Measurements from ENCODE around the gene TSEN2. TPM values are rescaled to one million over a fixed set of nuclear protein-coding genes. Genes with fewer than 3 reads are reported as not detected.

Gene TSEN2
- total RNA-seq, 2 donors from 2014 or later = 12.8 to 12.9 TPM

DNA sequence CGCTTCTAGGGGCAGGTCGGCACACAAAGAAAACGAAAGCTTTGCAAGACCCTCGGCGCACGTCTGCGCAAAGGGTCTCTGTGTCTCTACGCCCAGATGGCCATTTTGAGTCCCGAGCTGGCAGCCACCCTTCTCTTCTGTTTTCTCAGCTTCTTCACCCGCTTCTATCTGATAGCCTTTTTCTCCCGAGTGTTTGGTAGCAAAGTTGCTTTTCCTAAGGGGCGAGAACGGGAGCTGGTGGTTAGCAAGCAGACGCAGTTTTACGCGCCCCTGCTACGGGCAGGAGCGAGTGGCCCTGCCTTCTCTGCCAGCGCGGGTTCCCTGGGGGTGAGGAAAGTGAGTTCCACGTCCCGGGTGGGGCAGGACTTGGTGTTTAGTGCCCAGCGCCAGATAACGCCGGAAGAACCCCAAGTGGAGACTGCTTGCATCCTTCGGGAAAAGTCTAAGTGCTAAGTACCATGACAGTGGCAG, 69.7 kb downstream of the TSEN2 start:
- Histone ChIP-seq H3K27me3 (no peaks in the 10 kb centered on the region), H3K36me3 (no peaks in the 10 kb centered on the region), H3K4me1 (peaks cover 0 to 31% of the 10 kb centered on the region in 2 donors), H3K27ac (peak overlapping the region in 1 of 2 donors; percentile 7), H3K4me3 (peak overlapping the region; percentile 28 to 43), H3K9me3 (no peaks in the 10 kb centered on the region)
- TF ChIP-seq CTCF (IDR thresholded peaks at IDR 0.05) = no peak
- DNase-seq (ENCODE audit: low spot score) = no peak

- Histone ChIP-seq H3K4me3 (peak overlapping the region; percentile 77 to 98), H3K4me1 (peaks cover 0 to 55% of the 10 kb centered on the region in 2 donors), H3K36me3 (no peaks in the 10 kb centered on the region), H3K9me3 (no peaks in the 10 kb centered on the region), H3K27ac (peak overlapping the region; percentile 92 to 98), H3K27me3 (no peaks in the 10 kb centered on the region)
- no peak for TF ChIP-seq CTCF (IDR thresholded peaks at IDR 0.05)
- no peak for DNase-seq (ENCODE audit: low spot score)
These were observed 72.0 kb downstream of the TSEN2 start for GRCh38 chr3:12556314-12556689.

- DNase-seq (ENCODE audit: low spot score) = peak; percentile 92
- no peaks in the 10 kb centered on the region for H3K36me3 ChIP-seq
- no peak for TF ChIP-seq CTCF (IDR thresholded peaks at IDR 0.05)
- peak within 1 kb of the TSS; percentile 92 to 98 for H3K27ac ChIP-seq
- no peaks in the 10 kb centered on the region for H3K9me3 ChIP-seq
- H3K4me1 ChIP-seq = peaks cover 0 to 60% of the 10 kb centered on the region in 2 donors
- H3K27me3 ChIP-seq = no peaks in the 10 kb centered on the region
- H3K4me3 ChIP-seq = peak within 1 kb of the TSS; percentile 77 to 98
These were observed 72.6 kb downstream of the TSEN2 start, which contains the start of gene MKRN2 for GRCh38 chr3:12556690-12557472. MKRN2 (plus strand) TSS chr3:12557087; CDS start chr3:12557151, 64 bp downstream.

- H3K4me1 ChIP-seq = peaks cover 0 to 68% of the 10 kb centered on the region in 2 donors
- no peaks in the 10 kb centered on the region for H3K9me3 ChIP-seq
- DNase-seq (ENCODE audit: low spot score) = no peak
- no peaks in the 10 kb centered on the region for H3K36me3 ChIP-seq
- H3K27me3 ChIP-seq = no peaks in the 10 kb centered on the region
- peak overlapping the region; percentile 92 to 98 for H3K27ac ChIP-seq
- no peak for TF ChIP-seq CTCF (IDR thresholded peaks at IDR 0.05)
- H3K4me3 ChIP-seq = peak overlapping the region; percentile 77 to 98
These were observed 73.3 kb downstream of the TSEN2 start for GRCh38 chr3:12557473-12558100.

DNA sequence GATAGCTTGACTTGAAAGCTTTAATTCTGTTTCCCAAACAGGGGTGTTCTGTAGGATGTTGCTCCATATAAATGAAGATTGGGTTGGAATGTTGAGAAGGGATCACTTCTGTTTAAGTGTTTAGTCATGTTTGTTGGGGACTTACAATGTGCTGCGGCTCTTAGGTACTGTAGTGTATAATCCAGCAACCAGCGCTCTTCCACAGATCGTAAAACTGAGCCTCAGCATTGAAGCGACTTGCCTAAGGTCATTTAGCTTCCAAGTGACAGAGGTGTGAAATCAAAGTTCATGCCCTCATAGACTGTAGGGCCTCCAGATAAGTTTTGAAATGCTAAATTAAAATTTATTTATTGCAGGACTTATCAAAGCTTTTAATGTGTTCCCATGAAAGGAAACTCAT, 74.4 kb downstream of the TSEN2 start:
- Histone ChIP-seq H3K9me3 (no peaks in the 10 kb centered on the region), H3K27ac (peak overlapping the region; percentile 92 to 98), H3K27me3 (no peaks in the 10 kb centered on the region), H3K36me3 (no peaks in the 10 kb centered on the region), H3K4me3 (peak overlapping the region in 1 of 2 donors; percentile 77), H3K4me1 (peaks cover 0 to 71% of the 10 kb centered on the region in 2 donors)
- no peak for TF ChIP-seq CTCF (IDR thresholded peaks at IDR 0.05)
- no peak for DNase-seq (ENCODE audit: low spot score)
